Psoas muscle (tissue), 8 donors: ENCODE results near the gene DEFB119. TPM values are rescaled to one million over a fixed set of nuclear protein-coding genes. Genes with fewer than 3 reads are reported as not detected.

ENCODE experiments used
- ATAC-seq, 4 donors: fragments of 200-7000 bp; cut with Tn5 transposase; one replicate each; pipeline ENCODE4 v1.9.1; 2020; ENCODE audit warnings: moderate library complexity in 3 of 4, mild to moderate bottlenecking in 2 of 4
- DNase-seq, 2 donors: peaks; one replicate each; pipeline ENCODE4 v3.0.0-alpha.2; 2020
- H3K27ac ChIP-seq: fragments of 200-600 bp; one replicate; pipeline ENCODE4 v1.8.0; 2022
- H3K27me3 ChIP-seq, 3 donors: fragments of 200-600 bp in 1 of 3; one replicate each; pipeline versions ENCODE4 v1.6.1 to v1.8.0; 2013 to 2022; ENCODE audit warnings: low read length in 2 of 3, mild to moderate bottlenecking in 2 of 3, moderate library complexity in 1 of 3; ENCODE audit not compliant: insufficient read depth in 3 of 3
- H3K36me3 ChIP-seq, 2 donors: fragments of 200-600 bp in 1 of 2; one replicate each; pipeline versions ENCODE4 v1.6.1 to v1.8.0; 2013 to 2022; ENCODE audit warnings: low read depth in 1 of 2, mild to moderate bottlenecking in 1 of 2, moderate library complexity in 1 of 2; ENCODE audit not compliant: insufficient read depth in 1 of 2
- H3K4me1 ChIP-seq: fragments of 200-600 bp; one replicate; pipeline ENCODE4 v1.8.0; 2022
- H3K4me3 ChIP-seq: fragments of 200-600 bp; one replicate; pipeline ENCODE4 v1.8.0; 2022; ENCODE audit warnings: mild to moderate bottlenecking
- H3K9me3 ChIP-seq: fragments of 200-600 bp; one replicate; pipeline ENCODE4 v1.8.0; 2022
- CTCF ChIP-seq: fragments of 200-600 bp; IDR thresholded peaks from one replicate; pipeline ENCODE4 v1.8.0; 2022; ENCODE audit warnings: antibody characterized with exemption
- WGBS, 3 donors: extraction: QIAGEN DNeasy Blood & Tissue Kit; methylation state at CpG; one replicate each; pipeline versions ENCODE4 v1.1.6 to v1.1.7; 2013; 5-methylcytosine and 5-hydroxymethylcytosine counted together
- intact Hi-C, 2 donors: fragments of 100-400 bp; cut with DNase I; formaldehyde crosslinking; loops; one replicate each; pipeline versions ENCODE4 v1.11.0 to v1.14.2; 2022
- polyA plus RNA-seq, 3 donors: library from polyadenylated mRNA; stranded (reverse); fragments of 200-250 nt; gene quantifications; one replicate each; pipeline ENCODE4 v1.2.3, GENCODE V29; 2013
- total RNA-seq, 4 donors: library from RNA; stranded (reverse); fragmentation: NEBNext Ultra II Directional in 2 of 4; extraction: Animal tissue kit (Norgen Biotek cat#: 25700) in 2 of 4; gene quantifications; one replicate each; pipeline versions ENCODE4 v1.2.1 to v1.2.4, GENCODE V29; 2021 to 2023
- donor health status: healthy with polysubstance abuse.
- donor health status: DM: no; HTN: no; CAD: no; lungs with moderate emphysema.
- donor health status: Bipolar disorder and iron deficiency.
- donor health status: healthy.
- donor health status: DM: yes; HTN: yes; CAD: no.
- donor health status: DM: no; HTN: no; CAD: no.
- donor health status: DM: no; HTN: no; CAD: no.
- donor health status: DM: yes; HTN: yes; CAD: no.

DEFB119 gene
- total and polyA plus RNA-seq, 7 donors, result not detected

DNA sequence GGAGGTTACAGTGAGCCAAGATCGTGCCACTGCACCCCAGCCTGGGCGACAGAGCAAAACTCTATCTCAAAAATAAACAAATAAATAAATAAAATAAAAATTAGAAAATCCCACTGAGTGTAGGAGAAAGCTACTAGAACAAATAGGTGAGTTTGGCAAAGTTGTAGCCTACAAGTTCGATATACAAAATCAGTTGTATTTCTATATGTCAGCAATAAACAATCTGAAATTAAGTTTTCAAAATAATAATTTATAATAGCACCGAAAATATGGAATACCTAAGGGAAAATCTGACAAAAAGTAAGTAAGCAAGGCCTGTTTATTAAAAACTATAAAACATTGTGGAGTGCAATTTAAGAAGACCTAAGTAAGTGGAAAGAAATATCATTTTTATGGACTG lies 27.1 kb downstream of the DEFB119 start:
- no peaks in the 10 kb centered on the region for H3K36me3 ChIP-seq
- WGBS, 3 donors, result 64 to 69% (median 65%) methylated on average over 4 of the region's 4 CpGs
- no peaks in the 10 kb centered on the region for H3K27me3 ChIP-seq

GRCh38 chr20:31355981-31356380 lies 34.4 kb downstream of the DEFB119 start:
- no peaks in the 10 kb centered on the region for H3K27me3 ChIP-seq
- no peaks in the 10 kb centered on the region for H3K9me3 ChIP-seq
- no peak for TF ChIP-seq CTCF
- WGBS, 3 donors, result 51 to 71% (median 60%) methylated on average over 1 of the region's 1 CpG
- DNase-seq (no peak), ATAC-seq (no peak)
- no peaks in the 10 kb centered on the region for H3K36me3 ChIP-seq
- no peak overlapping the region for H3K27ac ChIP-seq
- intact Hi-C loops, result no loop called here
- no peaks in the 10 kb centered on the region for H3K4me1 ChIP-seq
- no peak overlapping the region for H3K4me3 ChIP-seq

More for the DNA sequence above, 27.1 kb downstream of the DEFB119 start:
- DNase-seq (no peak), ATAC-seq (no peak)
- Histone ChIP-seq H3K9me3 (no peaks in the 10 kb centered on the region), H3K27ac (no peak overlapping the region), H3K4me1 (no peaks in the 10 kb centered on the region), H3K4me3 (no peak overlapping the region)
- intact Hi-C loops, result no loop called here
- TF ChIP-seq CTCF, result no peak

- Histone ChIP-seq H3K36me3 (no peaks in the 10 kb centered on the region), H3K9me3 (no peaks in the 10 kb centered on the region)
- ATAC-seq, result no peak
These were observed 48.9 kb downstream of the DEFB119 start for GRCh38 chr20:31341470-31341869.

GRCh38 chr20:31330893-31331292 lies 59.5 kb downstream of the DEFB119 start:
- Histone ChIP-seq H3K27ac (no peak overlapping the region), H3K9me3 (no peaks in the 10 kb centered on the region), H3K4me3 (no peak overlapping the region), H3K4me1 (no peaks in the 10 kb centered on the region), H3K27me3 (no peaks in the 10 kb centered on the region), H3K36me3 (no peaks in the 10 kb centered on the region)
- no peak for ATAC-seq
- DNase-seq, result no peak
- intact Hi-C loops, result no loop called here
- no peak for TF ChIP-seq CTCF

More at GRCh38 chr20:31341470-31341869, 48.9 kb downstream of the DEFB119 start:
- Histone ChIP-seq H3K4me3 (no peak overlapping the region), H3K27ac (no peak overlapping the region), H3K4me1 (no peaks in the 10 kb centered on the region), H3K27me3 (no peaks in the 10 kb centered on the region)
- intact Hi-C loops, result no loop called here
- no peak for TF ChIP-seq CTCF
- DNase-seq, result no peak

Other genes with a start within 250 kb of the DEFB119 start
- gene DEFB115, start 132.9 kb downstream of the DEFB119 start, total RNA-seq, result not detected
- not detected for gene DEFB115, start 132.9 kb downstream of the DEFB119 start, polyA plus RNA-seq
- gene DEFB116, start 82.0 kb downstream of the DEFB119 start, total RNA-seq, result not detected
- not detected for gene DEFB116, start 82.0 kb downstream of the DEFB119 start, polyA plus RNA-seq
- gene DEFB118, start 22.0 kb downstream of the DEFB119 start, total RNA-seq, result not detected
- not detected for gene DEFB118, start 22.0 kb downstream of the DEFB119 start, polyA plus RNA-seq
- gene DEFB121, start 15.6 kb upstream of the DEFB119 start, total RNA-seq, result not detected
- not detected for gene DEFB121, start 15.6 kb upstream of the DEFB119 start, polyA plus RNA-seq
- gene DEFB123, start 50.0 kb upstream of the DEFB119 start, total RNA-seq, result not detected
- gene DEFB123, start 50.0 kb upstream of the DEFB119 start, polyA plus RNA-seq, result not detected
- gene DEFB124, start 84.5 kb upstream of the DEFB119 start, total RNA-seq, result not detected
- gene DEFB124, start 84.5 kb upstream of the DEFB119 start, polyA plus RNA-seq, result under 1 TPM in 1 of 3 donors, not detected in 2; 0.18 TPM
- 1 to 10 TPM in 2 of 4 donors, under 1 TPM in 2; 0.91 to 2.0 (median 0.97) TPM for gene REM1, start 84.7 kb upstream of the DEFB119 start, total RNA-seq
- 1 to 10 TPM in 2 of 3 donors, under 1 TPM in 1; 0.93 to 2.8 (median 1.4) TPM for gene REM1, start 84.7 kb upstream of the DEFB119 start, polyA plus RNA-seq
- 10 to 100 TPM; 32.4 to 62.5 (median 49.2) TPM for gene HM13, start 123.9 kb upstream of the DEFB119 start, total RNA-seq
- 100 to 1,000 TPM in 1 of 3 donors, 10 to 100 TPM in 2; 44.0 to 112 (median 48.4) TPM for gene HM13, start 123.9 kb upstream of the DEFB119 start, polyA plus RNA-seq
- gene ID1, start 214.7 kb upstream of the DEFB119 start, total RNA-seq, result 100 to 1,000 TPM in 2 of 4 donors, 10 to 100 TPM in 2; 25.1 to 129 (median 102) TPM
- gene ID1, start 214.7 kb upstream of the DEFB119 start, polyA plus RNA-seq, result 100 to 1,000 TPM in 1 of 3 donors, 10 to 100 TPM in 2; 45.1 to 574 (median 45.2) TPM
- gene COX4I2, start 247.3 kb upstream of the DEFB119 start, total RNA-seq, result 1 to 10 TPM; 3.5 to 8.1 (median 5.0) TPM
- gene COX4I2, start 247.3 kb upstream of the DEFB119 start, polyA plus RNA-seq, result 10 to 100 TPM in 2 of 3 donors, 1 to 10 TPM in 1; 7.0 to 13.2 (median 11.9) TPM